ENCODE measurements around the gene PNPLA2.

Gene PNPLA2

GRCh38 chr11:858053-858761 lies 39.5 kb downstream of the PNPLA2 start:
- TF ChIP-seq POLR2AphosphoS5 (IDR thresholded peaks at IDR 0.05; ENCODE audit: low read depth, low read length) = no peak
- no peak for TF ChIP-seq SIN3A (IDR thresholded peaks at IDR 0.05; ENCODE audit: borderline replicate concordance, insufficient read depth, low read length)
- TF ChIP-seq FOXP2 (optimal IDR thresholded peaks at IDR 0.05; ENCODE audit: borderline replicate concordance, extremely low read depth, extremely low read length, insufficient read depth) = no peak
- peak in 1 of 2 experiments; percentile 61; a peak in 1 of 4 replicates for TF ChIP-seq REST (IDR thresholded peaks at IDR 0.05; ENCODE audit: insufficient read depth in 1 of 2, low read depth in 2 of 2, low read length in 2 of 2)
- no peak for TF ChIP-seq TAF1 (IDR thresholded peaks at IDR 0.05; ENCODE audit: borderline replicate concordance, insufficient read depth, low read length)

- TF ChIP-seq POLR2AphosphoS5 (IDR thresholded peaks at IDR 0.05; ENCODE audit: low read depth, low read length) (no peak), REST (IDR thresholded peaks at IDR 0.05; ENCODE audit: insufficient read depth in 1 of 2, low read depth in 2 of 2, low read length in 2 of 2) (no peak), SIN3A (IDR thresholded peaks at IDR 0.05; ENCODE audit: borderline replicate concordance, insufficient read depth, low read length) (no peak), TAF1 (IDR thresholded peaks at IDR 0.05; ENCODE audit: borderline replicate concordance, insufficient read depth, low read length) (no peak), FOXP2 (optimal IDR thresholded peaks at IDR 0.05; ENCODE audit: borderline replicate concordance, extremely low read depth, extremely low read length, insufficient read depth) (no peak)
Observed at GRCh38 chr11:858762-859339, 40.1 kb downstream of the PNPLA2 start.

- TF ChIP-seq SIN3A (IDR thresholded peaks at IDR 0.05; ENCODE audit: borderline replicate concordance, insufficient read depth, low read length) (no peak), TAF1 (IDR thresholded peaks at IDR 0.05; ENCODE audit: borderline replicate concordance, insufficient read depth, low read length) (no peak), FOXP2 (optimal IDR thresholded peaks at IDR 0.05; ENCODE audit: borderline replicate concordance, extremely low read depth, extremely low read length, insufficient read depth) (no peak), POLR2AphosphoS5 (IDR thresholded peaks at IDR 0.05; ENCODE audit: low read depth, low read length) (no peak), REST (IDR thresholded peaks at IDR 0.05; ENCODE audit: insufficient read depth in 1 of 2, low read depth in 2 of 2, low read length in 2 of 2) (no peak)
Observed at GRCh38 chr11:859394-860131, 40.8 kb downstream of the PNPLA2 start.

- peak; percentile 26; the same call in 1 of the 2 replicates for TF ChIP-seq POLR2AphosphoS5 (IDR thresholded peaks at IDR 0.05; ENCODE audit: low read depth, low read length)
- no peak for TF ChIP-seq FOXP2 (optimal IDR thresholded peaks at IDR 0.05; ENCODE audit: borderline replicate concordance, extremely low read depth, extremely low read length, insufficient read depth)
- no peak for TF ChIP-seq SIN3A (IDR thresholded peaks at IDR 0.05; ENCODE audit: borderline replicate concordance, insufficient read depth, low read length)
- no peak for TF ChIP-seq TAF1 (IDR thresholded peaks at IDR 0.05; ENCODE audit: borderline replicate concordance, insufficient read depth, low read length)
Observed at GRCh38 chr11:860234-861104, 41.8 kb downstream of the PNPLA2 start.

GRCh38 chr11:861105-861479 lies 42.4 kb downstream of the PNPLA2 start:
- TF ChIP-seq REST (IDR thresholded peaks at IDR 0.05; ENCODE audit: insufficient read depth in 1 of 2, low read depth in 2 of 2, low read length in 2 of 2) (no peak), TAF1 (IDR thresholded peaks at IDR 0.05; ENCODE audit: borderline replicate concordance, insufficient read depth, low read length) (no peak), POLR2AphosphoS5 (IDR thresholded peaks at IDR 0.05; ENCODE audit: low read depth, low read length) (no peak), FOXP2 (optimal IDR thresholded peaks at IDR 0.05; ENCODE audit: borderline replicate concordance, extremely low read depth, extremely low read length, insufficient read depth) (no peak), SIN3A (IDR thresholded peaks at IDR 0.05; ENCODE audit: borderline replicate concordance, insufficient read depth, low read length) (no peak)
